NCI-H748 treated with DMSO at 0.1 percent for 48 hours (cell line): ENCODE data around the gene SPTBN1.

ENCODE experiments used
- DNase-seq: peaks from one replicate; lab custom pipeline; 2025; lab: John Stamatoyannopoulos, UW

SPTBN1 gene

DNA sequence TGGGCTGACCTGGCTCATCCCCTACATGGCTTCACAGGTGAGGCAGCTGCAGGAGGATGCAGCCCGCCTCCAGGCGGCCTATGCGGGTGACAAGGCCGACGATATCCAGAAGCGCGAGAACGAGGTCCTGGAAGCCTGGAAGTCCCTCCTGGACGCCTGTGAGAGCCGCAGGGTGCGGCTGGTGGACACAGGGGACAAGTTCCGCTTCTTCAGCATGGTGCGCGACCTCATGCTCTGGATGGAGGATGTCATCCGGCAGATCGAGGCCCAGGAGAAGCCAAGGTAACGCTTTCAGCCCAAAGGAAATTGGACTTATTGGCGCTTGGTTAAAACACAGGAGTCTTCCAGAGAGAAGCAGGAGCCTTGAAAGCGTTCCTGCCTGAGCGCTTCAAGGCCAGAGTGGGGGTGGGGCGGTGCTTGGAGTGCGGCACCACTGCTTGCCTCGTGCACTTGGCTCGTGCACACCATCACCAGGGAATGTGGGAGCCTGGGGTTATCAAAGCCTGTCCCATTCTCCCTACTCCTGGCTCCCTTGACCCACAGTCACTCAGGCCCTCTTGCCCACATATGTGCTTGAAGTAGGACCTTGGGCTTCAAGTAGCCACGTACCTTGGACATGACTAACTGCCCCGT is 197.6 kb downstream of the SPTBN1 start:
- no peak for DNase-seq

DNA sequence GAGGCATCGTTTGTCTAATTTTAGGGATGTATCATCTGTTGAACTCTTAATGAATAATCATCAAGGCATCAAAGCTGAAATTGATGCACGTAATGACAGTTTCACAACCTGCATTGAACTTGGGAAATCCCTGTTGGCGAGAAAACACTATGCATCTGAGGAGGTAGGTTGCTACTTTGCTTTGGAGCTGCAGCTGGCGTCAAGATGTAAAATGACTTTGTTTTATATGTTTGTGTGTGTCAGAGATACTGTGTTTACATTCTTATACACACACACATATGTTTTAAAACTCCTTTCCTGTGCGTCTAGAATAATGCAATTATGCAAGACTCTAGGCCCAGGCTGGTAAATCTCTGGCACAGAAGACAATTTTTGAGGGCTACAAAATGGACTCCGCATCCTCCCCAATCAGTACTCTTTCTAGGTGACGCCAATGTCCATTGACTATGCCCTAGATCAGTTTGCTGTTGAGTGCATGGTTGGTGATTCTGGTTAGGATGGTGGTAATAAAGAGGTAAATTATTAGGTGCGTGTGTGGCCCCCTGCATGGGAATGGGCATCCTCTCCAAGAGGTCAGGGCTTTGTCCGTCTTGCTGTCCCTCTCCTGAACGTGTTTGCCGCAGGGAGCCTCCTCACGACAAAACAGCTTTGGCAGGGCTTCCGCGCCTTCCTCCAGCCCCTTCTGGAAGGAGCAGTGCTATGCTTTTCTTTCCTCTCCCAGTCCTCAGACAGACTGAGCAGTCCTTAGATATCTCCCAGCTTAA is 199.1 kb downstream of the SPTBN1 start:
- no peak for DNase-seq

DNA sequence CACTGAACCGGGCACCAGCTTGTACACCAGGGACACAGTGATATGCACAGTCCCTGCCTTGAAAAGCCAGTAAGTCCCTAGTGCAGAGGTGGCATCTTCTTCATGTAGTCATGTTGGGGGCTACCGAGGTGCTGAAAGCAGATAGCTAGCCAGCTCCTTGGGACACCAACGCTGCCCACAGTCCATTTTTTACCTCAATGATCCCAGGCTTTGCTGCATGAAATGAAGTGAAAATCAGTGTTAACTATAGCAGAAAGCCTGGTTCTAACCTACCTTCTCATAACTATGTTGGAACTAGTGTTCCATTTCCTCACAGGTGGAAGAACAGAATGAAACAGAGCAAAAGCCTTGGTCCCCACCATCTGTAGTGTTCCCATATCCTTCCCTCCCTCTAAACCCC is 200.7 kb downstream of the SPTBN1 start:
- no peak for DNase-seq

DNA sequence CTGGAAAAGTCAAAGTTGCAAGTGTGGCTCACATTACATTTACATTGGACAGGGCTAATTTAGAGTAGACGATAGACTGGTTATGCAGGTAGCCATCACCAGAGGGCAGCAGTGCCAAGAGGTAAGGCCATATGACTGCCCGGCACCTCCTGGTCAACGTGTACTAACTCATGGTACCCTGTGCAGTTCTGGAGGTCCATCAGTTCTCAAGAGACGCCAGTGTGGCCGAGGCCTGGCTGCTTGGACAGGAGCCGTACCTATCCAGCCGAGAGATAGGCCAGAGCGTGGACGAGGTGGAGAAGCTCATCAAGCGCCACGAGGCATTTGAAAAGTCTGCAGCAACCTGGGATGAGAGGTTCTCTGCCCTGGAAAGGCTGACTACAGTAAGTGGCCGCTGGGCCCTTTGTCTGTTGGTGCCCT is 201.5 kb downstream of the SPTBN1 start:
- DNase-seq: no peak

DNA sequence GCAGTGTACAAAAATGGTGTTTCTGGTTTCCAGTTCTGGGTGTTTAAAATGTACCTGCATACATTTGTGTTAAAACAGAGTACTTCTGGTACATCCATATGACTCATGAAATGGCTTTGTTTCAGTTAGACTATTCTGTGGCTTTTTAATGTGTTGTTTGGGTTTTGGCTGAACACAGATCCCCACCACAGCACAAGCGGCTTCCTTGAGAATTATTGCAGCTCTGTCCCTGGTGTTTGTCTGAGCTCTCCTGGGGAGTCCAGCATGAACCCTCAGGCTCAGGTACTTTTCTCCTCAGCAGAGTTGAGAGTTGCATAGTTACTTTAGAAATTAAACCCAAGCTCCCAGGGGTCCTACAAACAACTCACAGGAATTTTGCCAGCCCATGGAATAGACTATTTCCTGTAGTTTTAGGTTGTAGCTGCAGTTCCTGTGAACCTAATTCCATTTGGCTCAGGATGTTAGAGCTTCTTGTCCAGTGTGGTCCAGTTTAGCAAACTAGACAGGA is 202.5 kb downstream of the SPTBN1 start:
- DNase-seq: no peak

DNA sequence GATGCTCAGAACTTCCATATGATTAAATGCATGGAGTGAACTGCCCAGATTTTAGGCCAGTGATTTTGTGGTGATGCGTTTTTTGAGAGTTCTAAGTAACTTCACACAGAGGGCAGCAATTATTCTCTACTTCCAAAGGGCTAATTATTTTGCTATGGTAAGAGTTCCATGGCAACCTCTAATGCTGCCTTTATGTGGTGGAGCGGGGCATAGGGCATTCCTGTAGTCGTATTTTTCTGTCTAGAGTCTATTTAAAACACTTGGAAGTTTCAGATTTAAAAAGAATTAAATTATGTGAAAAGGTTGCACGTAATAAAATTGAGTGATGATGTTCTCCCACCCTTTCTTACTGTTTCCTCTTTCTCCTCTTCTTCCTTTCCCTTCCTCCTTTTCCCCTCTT is 203.4 kb downstream of the SPTBN1 start:
- no peak for DNase-seq

DNA sequence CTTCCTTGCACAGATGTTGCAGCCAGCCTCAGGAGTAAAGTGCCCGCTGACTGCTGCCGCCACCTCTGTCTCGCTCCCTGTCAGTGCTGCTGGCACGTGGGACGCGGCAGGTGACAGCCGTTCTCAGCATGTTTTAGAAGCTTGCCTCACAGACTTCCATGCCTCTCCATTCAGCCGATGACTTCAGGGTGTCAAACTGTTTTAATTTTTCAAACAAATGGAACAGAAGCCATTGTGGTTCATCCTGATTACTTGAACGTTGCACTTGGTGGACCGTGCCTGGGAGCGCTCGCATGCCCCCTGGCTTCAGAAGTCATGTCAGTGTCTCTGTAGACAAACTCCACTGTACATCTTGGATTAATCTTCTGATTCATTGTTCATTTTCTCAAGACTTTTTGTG is 204.6 kb downstream of the SPTBN1 start:
- DNase-seq: no peak

DNA sequence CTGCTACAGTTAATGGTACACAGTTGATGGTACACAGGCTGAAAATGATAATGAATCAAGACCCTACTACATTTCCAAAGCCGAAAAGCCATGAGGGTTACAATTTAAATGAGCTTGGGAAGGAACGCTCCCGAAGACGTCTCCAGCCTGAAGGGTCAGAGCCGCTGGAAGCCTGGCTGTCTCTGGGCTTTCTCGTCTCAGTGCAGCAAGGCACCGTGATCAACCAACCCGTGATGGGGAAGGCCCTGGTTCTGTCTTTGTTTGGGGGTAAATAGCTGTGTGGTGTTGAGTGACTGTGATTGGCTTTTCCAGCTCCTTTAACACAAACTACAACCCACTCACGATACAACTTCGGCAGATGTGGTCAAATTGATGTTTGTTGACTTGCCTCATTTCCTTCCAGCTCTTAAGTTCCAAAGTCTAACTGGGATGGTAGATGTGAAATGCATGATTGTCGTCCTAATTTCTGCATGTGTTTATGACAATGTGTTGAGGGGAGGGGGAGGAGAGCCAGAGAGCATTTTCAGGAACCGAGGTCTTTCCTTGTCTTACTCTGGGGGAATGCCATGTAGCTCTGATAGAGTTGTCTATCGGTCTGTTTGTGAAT is 207.4 kb downstream of the SPTBN1 start:
- no peak for DNase-seq

DNA sequence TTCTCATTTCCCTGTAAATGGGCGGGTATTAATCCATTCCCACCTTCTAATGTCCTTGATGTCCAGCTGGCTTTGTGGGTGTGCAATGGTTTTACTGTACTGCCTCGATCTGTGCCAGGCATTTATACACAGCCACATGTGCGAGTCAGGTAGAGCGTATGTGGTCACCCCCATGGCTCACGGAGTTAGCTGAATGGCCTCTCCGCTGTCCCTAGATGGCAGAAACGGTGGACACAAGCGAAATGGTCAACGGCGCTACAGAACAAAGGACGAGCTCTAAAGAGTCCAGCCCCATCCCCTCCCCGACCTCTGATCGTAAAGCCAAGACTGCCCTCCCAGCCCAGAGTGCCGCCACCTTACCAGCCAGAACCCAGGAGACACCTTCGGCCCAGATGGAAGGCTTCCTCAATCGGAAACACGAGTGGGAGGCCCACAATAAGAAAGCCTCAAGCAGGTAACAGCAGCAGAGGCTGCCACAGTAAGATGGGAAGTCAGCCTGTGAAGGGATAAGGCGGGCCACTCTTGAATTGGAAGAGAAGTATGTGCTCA is 208.2 kb downstream of the SPTBN1 start:
- DNase-seq: no peak

DNA sequence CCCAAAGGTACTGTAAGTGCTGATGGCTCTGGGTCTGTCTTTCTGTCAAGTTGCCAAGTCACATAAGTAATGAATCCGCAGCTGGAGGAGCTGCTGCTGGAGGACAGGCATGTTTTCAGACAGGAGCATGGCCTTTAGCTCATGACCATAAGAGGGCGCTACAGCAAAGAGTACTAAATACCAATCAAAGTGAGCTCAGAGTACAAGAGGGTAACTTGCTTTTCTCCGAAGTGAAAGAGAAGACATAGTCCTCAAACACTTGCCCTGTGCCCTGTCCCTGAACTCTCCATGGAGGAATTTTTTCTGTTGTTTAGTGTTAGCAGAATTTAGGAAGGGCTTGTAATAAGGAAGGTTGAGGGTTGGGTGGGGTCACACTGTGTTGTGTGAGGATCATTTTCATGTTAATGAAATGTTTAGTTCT is 209.3 kb downstream of the SPTBN1 start:
- peak; percentile 25 for DNase-seq

DNA sequence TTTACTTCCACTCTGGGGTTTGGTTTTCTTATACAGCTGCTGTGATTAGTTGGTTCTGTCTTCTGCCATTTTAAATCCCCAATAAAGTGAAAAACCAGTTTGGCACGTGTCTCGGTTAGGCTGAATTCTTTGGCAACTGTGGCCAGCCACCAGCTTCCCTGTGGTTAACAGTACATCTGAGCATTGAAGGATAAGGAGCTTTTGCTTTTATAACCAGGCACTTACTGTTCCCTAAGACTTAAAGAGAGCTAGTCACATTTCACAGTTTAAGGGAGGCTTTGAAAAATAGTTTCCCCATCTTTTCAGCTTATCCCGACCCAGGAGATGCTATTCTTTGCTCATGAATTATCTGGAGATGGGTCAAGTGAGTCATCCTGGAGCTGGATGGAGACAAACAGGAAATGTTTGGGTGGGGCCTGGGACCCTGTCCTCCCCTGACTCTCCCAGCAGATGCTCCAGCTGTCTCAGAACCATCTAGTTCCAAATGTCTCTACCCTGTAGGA is 210.1 kb downstream of the SPTBN1 start:
- DNase-seq: no peak

DNA sequence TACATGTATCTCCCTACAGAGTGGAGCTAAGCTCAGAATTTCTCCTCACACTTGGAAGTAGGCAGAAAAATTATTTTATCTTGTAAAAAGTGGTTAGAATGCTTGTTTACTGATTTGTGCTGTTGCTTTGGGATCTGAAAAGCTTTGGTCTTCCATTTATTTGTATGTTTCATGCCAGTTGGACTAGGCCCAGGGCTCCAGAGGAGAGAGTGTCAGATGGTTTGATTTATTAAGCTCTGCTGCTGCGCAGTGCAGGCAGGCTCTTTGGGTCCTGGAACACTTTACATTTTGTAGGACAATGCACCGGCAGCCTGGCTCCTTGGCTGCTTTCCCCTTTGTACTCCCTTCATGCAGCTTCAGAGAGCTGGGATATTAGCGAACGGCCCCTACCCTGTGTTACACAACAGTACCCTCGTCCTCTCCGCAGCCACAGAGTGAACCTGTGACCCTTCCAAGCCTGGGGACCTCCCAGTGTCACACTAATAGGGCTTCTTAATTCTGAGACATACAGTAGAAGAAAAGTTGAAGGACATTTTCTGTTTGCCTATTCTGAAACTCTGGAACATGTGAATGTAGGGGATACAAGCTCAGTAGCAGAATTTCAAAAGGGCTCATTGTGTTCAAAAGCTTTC is 210.6 kb downstream of the SPTBN1 start:
- DNase-seq: no peak

DNA sequence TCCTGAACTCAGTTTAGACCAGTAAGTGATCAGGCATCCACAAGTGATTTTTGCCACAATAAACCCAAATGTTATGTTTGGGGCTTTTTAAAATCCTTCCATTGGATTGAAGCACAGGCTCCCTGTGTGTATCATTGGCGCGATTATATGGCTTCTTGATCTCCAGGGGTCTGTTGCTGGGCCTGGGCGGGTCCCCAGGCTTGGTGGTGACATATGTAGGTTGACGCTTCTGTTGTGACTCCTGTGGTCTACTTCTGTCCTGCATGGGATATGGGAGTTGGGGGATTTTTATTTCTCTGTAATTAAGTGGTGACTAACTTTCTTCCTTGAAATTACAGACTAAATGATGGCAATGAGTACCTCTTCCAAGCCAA is 211.1 kb downstream of the SPTBN1 start:
- no peak for DNase-seq

DNA sequence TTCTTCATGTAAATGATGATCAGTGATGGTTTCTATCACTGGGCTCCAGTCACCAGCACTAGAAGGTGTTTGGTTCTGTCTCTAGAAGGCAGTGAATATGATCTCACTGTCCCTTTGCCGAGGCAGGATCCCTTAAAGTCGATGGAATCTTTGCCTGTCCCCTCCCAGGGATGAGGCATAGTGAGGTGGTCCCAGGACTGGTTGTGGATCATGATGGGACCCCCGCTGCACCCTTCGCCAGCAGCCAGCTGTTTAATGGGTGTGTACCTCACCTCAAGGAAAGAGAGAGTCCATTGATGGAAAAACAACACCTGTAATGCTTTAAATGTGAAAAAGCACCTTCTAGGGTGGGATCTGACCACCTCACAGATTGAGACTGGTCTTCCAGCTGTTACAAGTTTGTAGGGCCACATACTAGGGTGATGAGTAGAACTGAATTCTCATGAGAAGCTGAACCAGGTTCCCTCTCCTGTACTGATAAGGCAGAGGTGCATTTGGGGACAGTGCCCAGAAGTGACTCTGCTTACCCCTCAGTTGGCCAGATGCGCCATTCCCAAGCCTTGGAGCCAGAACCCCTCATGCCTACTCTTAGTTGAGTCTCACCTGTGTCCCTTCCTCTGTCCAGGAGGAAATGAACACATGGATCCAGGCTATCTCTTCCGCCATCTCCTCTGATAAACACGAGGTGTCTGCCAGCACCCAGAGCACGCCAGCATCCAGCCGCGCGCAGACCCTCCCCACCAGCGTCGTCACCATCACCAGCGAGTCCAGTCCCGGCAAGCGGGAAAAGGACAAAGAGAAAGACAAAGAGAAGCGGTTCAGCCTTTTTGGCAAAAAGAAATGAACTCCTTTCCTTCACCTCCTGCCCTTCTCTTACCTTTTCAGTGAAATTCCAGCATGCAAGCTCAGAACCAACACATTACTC is 211.9 kb downstream of the SPTBN1 start:
- no peak for DNase-seq

DNA sequence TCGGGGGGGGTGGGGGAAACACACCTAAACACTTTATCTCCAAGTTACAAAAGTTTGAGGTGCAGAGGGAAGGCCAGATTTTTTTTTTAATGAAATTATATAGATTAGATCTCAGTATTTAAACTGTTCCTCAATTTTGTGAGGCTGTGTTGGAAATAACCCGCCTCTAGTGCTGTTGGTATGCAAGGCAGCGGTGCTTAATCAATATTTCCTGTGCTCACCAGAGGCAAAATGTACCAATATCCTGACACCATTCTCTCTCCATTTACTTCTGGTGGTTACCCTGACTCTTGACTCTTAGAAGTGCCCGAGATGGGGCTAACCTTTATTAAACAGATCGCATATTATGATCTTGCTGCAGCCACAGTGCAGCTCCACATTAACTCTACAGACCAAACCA is 212.6 kb downstream of the SPTBN1 start:
- DNase-seq: no peak

DNA sequence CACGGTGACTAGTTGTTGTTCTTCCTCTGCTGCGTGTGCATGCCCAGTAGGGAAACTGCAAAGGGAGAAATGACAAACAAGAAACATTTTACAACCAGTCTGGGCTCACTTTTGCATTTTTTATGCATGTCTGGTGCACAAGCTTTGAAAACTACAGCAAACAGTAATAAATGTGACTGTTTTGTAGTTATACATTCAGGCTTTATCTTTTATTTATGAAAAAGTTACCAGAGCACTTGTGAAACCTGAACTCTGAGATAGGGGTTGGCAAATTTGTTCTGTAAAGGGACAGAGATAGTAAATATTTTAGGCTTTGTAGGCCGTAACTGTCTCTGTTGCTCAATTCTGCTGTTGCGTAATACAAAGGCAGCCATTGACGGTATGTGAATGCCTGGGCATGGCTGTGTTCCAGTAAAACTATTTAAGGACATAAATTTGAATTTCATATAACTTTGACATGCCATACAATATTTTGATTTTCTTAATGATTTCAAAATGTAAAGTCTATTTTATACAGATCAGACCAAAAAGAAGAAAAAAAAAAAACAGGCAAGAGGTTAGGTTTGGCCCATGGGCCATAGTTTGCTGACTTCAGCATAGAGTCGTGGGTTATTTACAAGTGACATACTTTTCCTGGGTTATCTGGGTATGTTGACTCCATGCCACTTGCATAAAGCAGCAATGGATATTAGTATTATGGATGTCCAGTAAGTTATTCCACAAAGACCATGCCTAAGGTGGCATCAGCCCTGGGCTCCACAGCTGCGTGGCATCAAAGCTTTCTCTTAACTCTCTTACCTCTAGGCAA is 213.8 kb downstream of the SPTBN1 start:
- DNase-seq: no peak

DNA sequence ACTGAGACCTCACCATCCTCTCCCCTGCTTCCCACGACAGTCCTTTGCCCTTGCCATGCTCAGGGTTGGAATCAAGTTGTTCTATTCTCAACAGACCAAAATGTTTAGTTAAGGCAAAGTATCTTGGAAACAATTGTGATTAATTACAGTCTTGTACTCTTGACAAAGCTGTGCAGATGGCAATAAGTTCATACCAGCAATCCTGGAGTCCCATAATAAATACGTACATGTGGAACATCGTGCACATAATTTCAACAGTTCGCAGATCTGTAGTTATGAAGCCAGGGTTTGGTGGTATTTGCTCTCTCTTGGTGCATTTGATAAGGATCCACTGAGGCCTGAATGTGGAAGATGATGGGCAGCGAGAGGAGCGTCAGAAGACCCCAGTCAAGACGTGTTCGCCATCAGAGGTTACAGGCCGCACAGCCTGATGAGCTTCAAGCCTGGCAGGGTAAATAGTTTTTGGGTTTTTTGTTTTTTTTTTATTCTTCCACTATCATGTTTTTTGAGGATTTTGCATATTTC is 214.4 kb downstream of the SPTBN1 start:
- no peak for DNase-seq

DNA sequence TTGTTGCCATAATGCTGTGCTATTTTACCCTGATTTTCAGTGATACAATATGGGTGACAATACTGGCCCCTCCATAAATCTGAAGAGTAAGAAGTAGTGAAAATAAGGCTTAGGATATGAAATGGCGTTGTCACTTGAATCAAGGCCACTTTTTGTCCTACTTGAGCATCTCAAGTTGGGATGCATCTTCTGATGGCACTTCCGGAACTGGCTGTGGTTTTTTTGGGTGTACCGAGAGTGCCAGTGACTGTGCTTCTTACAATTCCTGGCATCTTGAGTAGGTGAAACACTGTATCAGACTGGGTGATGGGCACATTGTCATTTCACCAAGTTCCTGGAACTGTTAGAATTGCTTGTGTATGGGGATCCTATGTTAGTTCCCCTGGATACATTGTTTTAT is 214.9 kb downstream of the SPTBN1 start:
- DNase-seq: no peak

DNA sequence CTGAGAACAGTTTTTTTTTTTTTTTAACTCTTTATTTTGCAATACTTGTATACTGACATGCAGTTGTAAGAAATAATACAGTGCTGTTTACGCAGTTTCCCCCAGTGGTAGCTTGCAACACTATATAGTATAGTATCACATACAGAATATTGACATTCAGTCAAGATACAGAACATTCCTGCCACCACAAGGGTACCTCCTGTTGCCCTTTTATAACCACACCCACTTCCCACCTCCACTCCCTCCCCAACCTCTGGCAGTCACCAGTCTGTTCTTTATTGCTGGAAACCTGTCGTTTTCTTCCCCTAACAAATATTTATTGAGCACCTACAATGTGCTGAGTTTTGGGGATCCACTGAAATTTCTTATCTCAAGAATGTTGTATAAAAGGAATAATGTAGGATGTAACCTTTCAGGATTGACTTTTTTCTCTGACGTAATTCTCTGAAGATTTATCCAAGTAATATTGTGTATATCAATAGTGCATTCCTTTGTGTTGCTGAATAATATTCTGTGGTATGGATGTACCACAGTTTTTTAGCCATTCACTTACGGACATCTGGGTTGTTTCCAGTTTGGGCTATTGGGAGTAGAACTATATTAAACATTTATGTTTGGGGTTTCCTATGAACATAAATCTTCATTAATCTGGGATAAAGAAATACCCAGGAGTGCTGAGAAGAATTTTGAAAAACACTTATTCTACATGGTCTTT is 215.9 kb downstream of the SPTBN1 start:
- no peak for DNase-seq
